GM19463 (cell line): Measurements from ENCODE around the gene COTL1.
"Not testable (repeated sequence)": the region's sequence is repeated elsewhere in the genome, so short reads cannot be mapped to it uniquely, and the experiment has no call there.

Experiments
- ATAC-seq: cut with Tn5 transposase; IDR thresholded peaks from one replicate; pipeline ENCODE4 v1.9.1; 2021; ENCODE audit warnings: mild to moderate bottlenecking, moderate library complexity; ENCODE audit not compliant: unreplicated experiment

Gene COTL1

GRCh38 chr16:84643674-84644073, 25.8 kb upstream of the COTL1 start:
- no peak for ATAC-seq

- ATAC-seq, result no peak
Observed at GRCh38 chr16:84643180-84643583, 25.3 kb upstream of the COTL1 start.

GRCh38 chr16:84641643-84642358, 23.9 kb upstream of the COTL1 start:
- ATAC-seq, result no peak

- no peak for ATAC-seq
Observed at GRCh38 chr16:84640145-84640544, 22.3 kb upstream of the COTL1 start.

GRCh38 chr16:84638231-84638806, 20.4 kb upstream of the COTL1 start:
- ATAC-seq, result no peak

- ATAC-seq, result no peak
Observed at GRCh38 chr16:84637709-84638108, 19.8 kb upstream of the COTL1 start.

GRCh38 chr16:84635702-84636101, 17.8 kb upstream of the COTL1 start:
- ATAC-seq, result no peak

- no peak for ATAC-seq
Observed at GRCh38 chr16:84633622-84634021, 15.7 kb upstream of the COTL1 start.

- ATAC-seq, result not testable (repeated sequence)
Observed at GRCh38 chr16:84632862-84633261, 15.0 kb upstream of the COTL1 start.

GRCh38 chr16:84631886-84632285, 14.0 kb upstream of the COTL1 start:
- ATAC-seq, result no peak

- ATAC-seq, result no peak
Observed at GRCh38 chr16:84631153-84631466, 13.2 kb upstream of the COTL1 start.

- ATAC-seq, result no peak
Observed at GRCh38 chr16:84630446-84631152, 12.7 kb upstream of the COTL1 start.

- no peak for ATAC-seq
Observed at GRCh38 chr16:84630009-84630408, 12.1 kb upstream of the COTL1 start.

GRCh38 chr16:84629580-84629979, 11.7 kb upstream of the COTL1 start:
- no peak for ATAC-seq

- no peak for ATAC-seq
Observed at GRCh38 chr16:84628226-84628731, 10.4 kb upstream of the COTL1 start.

- ATAC-seq, result no peak
Observed at GRCh38 chr16:84625556-84625955, 7.7 kb upstream of the COTL1 start.

GRCh38 chr16:84620913-84621312, 3.0 kb upstream of the COTL1 start:
- not testable (repeated sequence) for ATAC-seq

- no peak for ATAC-seq
Observed at GRCh38 chr16:84618581-84619460, 943 bp upstream of the COTL1 start.

GRCh38 chr16:84617041-84617790, 662 bp downstream of the COTL1 start:
- ATAC-seq, result peak; percentile 32

- no peak for ATAC-seq
Observed at GRCh38 chr16:84616515-84616914, 1.4 kb downstream of the COTL1 start.
